IMR-90 (cell line): ENCODE results near the gene RIMKLA.

ENCODE experiments used
- CTCF ChIP-seq: conservative IDR thresholded peaks from 2 replicates; pipeline ENCODE4 v1.5.1; 2012; ENCODE audit warnings: mild to moderate bottlenecking, low read depth, low read length, improper control_type of control experiment
- ELK1 ChIP-seq: fragments of 150-350 bp; IDR thresholded peaks from 2 replicates; pipeline ENCODE4 v1.6.1; 2016; ENCODE audit warnings: low read depth, mild to moderate bottlenecking, low read length, moderate library complexity, borderline replicate concordance
- MXI1 ChIP-seq: IDR thresholded peaks from 2 replicates; pipeline ENCODE4 v1.6.1; 2012; ENCODE audit warnings: low read depth, mild to moderate bottlenecking, low read length, moderate library complexity, borderline replicate concordance
- POLR2A ChIP-seq: IDR thresholded peaks from 2 replicates; pipeline ENCODE4 v1.6.1; 2012; ENCODE audit warnings: mild to moderate bottlenecking, low read depth, low read length
- RAD21 ChIP-seq: IDR thresholded peaks from 2 replicates; pipeline ENCODE4 v1.6.1; 2012; ENCODE audit warnings: low read length, improper control_type of control experiment
- RCOR1 ChIP-seq: IDR thresholded peaks from 2 replicates; pipeline ENCODE4 v1.6.1; 2012; ENCODE audit warnings: mild to moderate bottlenecking, low read length, improper control_type of control experiment; ENCODE audit not compliant: insufficient replicate concordance

- TF ChIP-seq CTCF (no peak), RCOR1 (no peak), POLR2A (no peak), ELK1 (no peak), MXI1 (no peak), RAD21 (no peak)
Measured at GRCh38 chr1:42432714-42433113, 52.1 kb downstream of the RIMKLA start.
